Smooth muscle cell (in vitro differentiated cells): Measurements from ENCODE around the gene VAT1L. TPM values are rescaled to one million over a fixed set of nuclear protein-coding genes. Genes with fewer than 3 reads are reported as not detected.

Experiments used
- DNase-seq: peaks from one replicate; lab custom pipeline; 2025; ENCODE audit not compliant: unreplicated experiment; lab: John Stamatoyannopoulos, UW
- H2AFZ ChIP-seq: fragments of 200-600 bp; sonication (generic); 2 replicates; pipeline ENCODE4 v1.6.0; 2016; ENCODE audit warnings: antibody characterized with exemption, low read depth, mild to moderate bottlenecking
- H3F3A ChIP-seq: fragments of 200-600 bp; sonication (generic); 2 replicates; pipeline ENCODE4 v1.6.0; 2017; ENCODE audit warnings: antibody characterized with exemption, low read depth
- H3K27ac ChIP-seq: fragments of 200-600 bp; sonication (generic); 2 replicates; pipeline ENCODE4 v1.5.1; 2016; ENCODE audit warnings: low read depth, mild to moderate bottlenecking
- H3K27me3 ChIP-seq: fragments of 200-600 bp; sonication (generic); 2 replicates; pipeline ENCODE4 v1.6.1; 2016; ENCODE audit warnings: low read depth, mild to moderate bottlenecking
- H3K36me3 ChIP-seq: fragments of 200-600 bp; sonication (generic); 2 replicates; pipeline ENCODE4 v1.5.1; 2016; ENCODE audit warnings: low read depth
- H3K4me1 ChIP-seq: fragments of 200-600 bp; sonication (generic); 2 replicates; pipeline ENCODE4 v1.5.1; 2016; ENCODE audit warnings: low read depth
- H3K4me2 ChIP-seq: fragments of 200-600 bp; sonication (generic); 2 replicates; pipeline ENCODE4 v1.6.0; 2016; ENCODE audit warnings: mild to moderate bottlenecking
- H3K4me3 ChIP-seq: fragments of 200-600 bp; sonication (generic); 2 replicates; pipeline ENCODE4 v1.5.1; 2016; ENCODE audit warnings: mild to moderate bottlenecking
- H3K79me2 ChIP-seq: fragments of 200-600 bp; sonication (generic); 2 replicates; pipeline ENCODE4 v1.6.0; 2016; ENCODE audit warnings: low read depth, mild to moderate bottlenecking
- H3K9ac ChIP-seq: fragments of 200-600 bp; sonication (generic); 2 replicates; pipeline ENCODE4 v1.6.0; 2016; ENCODE audit warnings: low read depth
- H3K9me3 ChIP-seq: fragments of 200-600 bp; sonication (generic); replicated peaks from 2 replicates; pipeline ENCODE4 v1.5.1; 2016; ENCODE audit warnings: low read depth
- H4K20me1 ChIP-seq: fragments of 200-600 bp; sonication (generic); 2 replicates; pipeline ENCODE4 v1.6.0; 2016; ENCODE audit warnings: low read depth
- WGBS: methylation state at CpG from one replicate; pipeline ENCODE4 v1.1.7; 2016; ENCODE audit warnings: low lambda C conversion rate; 5-methylcytosine and 5-hydroxymethylcytosine counted together
- polyA plus RNA-seq: library from polyadenylated mRNA; unstranded; fragments of >200 nt; fragmentation: Nextera tagmentation; extraction: Ambion mirVana; gene quantifications from 2 replicates; pipeline ENCODE4 v1.2.1, GENCODE V29; 2016
- total RNA-seq: library from RNA; depleted of rRNA; stranded (reverse); fragments of >200 nt; gene quantifications from 2 replicates; pipeline ENCODE4 v1.2.3, GENCODE V29; 2014
- TF ChIP-seq, protein P1 (sequence below): fragments of 200-600 bp; sonication (generic); IDR thresholded peaks from 2 replicates; pipeline ENCODE4 v1.5.1; 2017; ENCODE audit warnings: borderline replicate concordance, mild to moderate bottlenecking, antibody characterized with exemption; ENCODE audit not compliant: insufficient read depth, poor library complexity, severe bottlenecking

The VAT1L gene
- total and polyA plus RNA-seq, 2 experiments from 2014 or later: 4.0 to 5.4 TPM

DNA sequence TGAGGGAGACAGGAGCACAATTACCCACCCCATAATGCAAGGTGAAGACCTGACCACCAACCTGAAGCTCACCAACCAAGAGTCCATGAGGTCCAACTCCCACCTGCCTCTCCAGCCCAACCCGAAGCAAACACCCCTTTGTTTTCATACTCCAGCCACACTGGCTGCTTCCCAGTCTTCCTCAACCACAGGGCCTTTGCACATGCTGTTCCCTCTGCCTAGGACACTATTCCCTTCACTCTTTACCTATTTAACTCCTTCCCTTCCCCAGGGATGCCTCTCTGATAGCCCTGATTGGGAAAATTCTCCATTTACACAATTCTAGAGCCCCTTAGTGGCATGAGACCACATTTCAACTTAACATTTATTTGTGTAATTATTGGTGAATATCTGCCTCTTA, 86.0 kb downstream of the VAT1L start:
- no peaks in the 10 kb centered on the region for H3K36me3 ChIP-seq
- no peak overlapping the region for H3K27ac ChIP-seq
- 94% methylated on average over 1 of the region's 1 CpG for WGBS
- H2AFZ ChIP-seq: no peak overlapping the region
- no peak overlapping the region for H3K9ac ChIP-seq
- no peaks in the 10 kb centered on the region for H3K9me3 ChIP-seq
- no peaks in the 10 kb centered on the region for H3K27me3 ChIP-seq
- H4K20me1 ChIP-seq: no peaks in the 10 kb centered on the region
- no peak overlapping the region for H3K4me3 ChIP-seq
- H3K4me2 ChIP-seq: no peak overlapping the region
- TF ChIP-seq, protein P1, sequence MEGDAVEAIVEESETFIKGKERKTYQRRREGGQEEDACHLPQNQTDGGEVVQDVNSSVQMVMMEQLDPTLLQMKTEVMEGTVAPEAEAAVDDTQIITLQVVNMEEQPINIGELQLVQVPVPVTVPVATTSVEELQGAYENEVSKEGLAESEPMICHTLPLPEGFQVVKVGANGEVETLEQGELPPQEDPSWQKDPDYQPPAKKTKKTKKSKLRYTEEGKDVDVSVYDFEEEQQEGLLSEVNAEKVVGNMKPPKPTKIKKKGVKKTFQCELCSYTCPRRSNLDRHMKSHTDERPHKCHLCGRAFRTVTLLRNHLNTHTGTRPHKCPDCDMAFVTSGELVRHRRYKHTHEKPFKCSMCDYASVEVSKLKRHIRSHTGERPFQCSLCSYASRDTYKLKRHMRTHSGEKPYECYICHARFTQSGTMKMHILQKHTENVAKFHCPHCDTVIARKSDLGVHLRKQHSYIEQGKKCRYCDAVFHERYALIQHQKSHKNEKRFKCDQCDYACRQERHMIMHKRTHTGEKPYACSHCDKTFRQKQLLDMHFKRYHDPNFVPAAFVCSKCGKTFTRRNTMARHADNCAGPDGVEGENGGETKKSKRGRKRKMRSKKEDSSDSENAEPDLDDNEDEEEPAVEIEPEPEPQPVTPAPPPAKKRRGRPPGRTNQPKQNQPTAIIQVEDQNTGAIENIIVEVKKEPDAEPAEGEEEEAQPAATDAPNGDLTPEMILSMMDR: no peak
- H3K4me1 ChIP-seq: peaks cover 3% of the 10 kb centered on the region
- no peaks in the 10 kb centered on the region for H3K79me2 ChIP-seq
- no peaks in the 10 kb centered on the region for H3F3A ChIP-seq
- DNase-seq: no peak

DNA sequence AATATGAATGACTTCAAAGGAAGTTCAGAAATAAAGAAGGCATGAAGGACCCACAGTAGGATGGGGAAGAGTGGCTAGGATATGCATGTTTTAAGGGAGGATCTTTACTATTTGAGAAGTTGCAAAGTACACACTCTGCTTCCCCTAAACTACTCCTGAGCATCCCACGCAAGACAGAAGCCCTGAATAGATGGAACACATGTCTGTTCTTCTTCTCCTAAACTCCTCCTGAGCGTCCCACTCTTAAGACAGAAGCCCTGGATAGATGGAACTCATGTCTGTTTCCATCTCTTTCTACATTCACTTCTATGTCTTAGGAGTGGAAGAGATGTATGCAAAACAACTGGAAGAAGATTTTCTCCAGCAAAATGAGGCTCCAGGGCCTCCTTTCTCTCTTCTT, 88.4 kb downstream of the VAT1L start:
- no peak for DNase-seq
- no peaks in the 10 kb centered on the region for H3K27me3 ChIP-seq
- H3K79me2 ChIP-seq: no peaks in the 10 kb centered on the region
- no peaks in the 10 kb centered on the region for H3F3A ChIP-seq
- WGBS: 92% methylated on average over 2 of the region's 2 CpGs
- H2AFZ ChIP-seq: no peak overlapping the region
- TF ChIP-seq, protein P1: no peak
- H3K36me3 ChIP-seq: no peaks in the 10 kb centered on the region
- H3K4me1 ChIP-seq: peaks cover 3% of the 10 kb centered on the region
- H4K20me1 ChIP-seq: no peaks in the 10 kb centered on the region
- no peaks in the 10 kb centered on the region for H3K9me3 ChIP-seq
- H3K4me3 ChIP-seq: no peak overlapping the region
- H3K27ac ChIP-seq: no peak overlapping the region
- H3K4me2 ChIP-seq: no peak overlapping the region
- H3K9ac ChIP-seq: no peak overlapping the region

DNA sequence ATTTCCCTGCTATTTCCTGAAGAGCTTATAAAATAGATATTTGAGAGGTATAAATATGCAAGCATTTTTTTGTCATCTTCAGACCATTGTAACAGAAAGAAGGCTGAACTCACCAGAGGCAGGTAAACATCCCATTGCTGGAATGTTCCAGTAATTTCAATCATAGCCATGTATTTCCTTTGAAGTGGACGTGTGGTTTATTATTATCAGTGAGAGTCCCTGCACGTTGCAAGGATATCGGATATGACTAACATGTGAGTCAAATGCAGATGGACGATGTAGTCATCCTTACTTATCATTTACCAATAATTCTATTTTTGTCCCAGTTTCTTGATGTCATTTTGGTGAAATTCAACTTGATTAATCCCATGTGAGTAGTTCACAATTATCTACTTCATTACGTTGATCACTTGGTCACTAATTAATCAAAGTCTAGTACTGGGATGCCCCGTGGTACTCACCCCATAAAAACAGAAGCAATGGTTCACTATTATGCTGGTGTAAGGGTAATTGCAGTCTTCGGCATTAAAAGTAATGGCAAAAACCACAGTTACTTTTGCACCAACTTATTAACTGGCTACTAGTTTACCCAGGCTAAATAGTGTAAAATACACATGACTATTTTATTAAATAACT, 89.5 kb downstream of the VAT1L start:
- H3K79me2 ChIP-seq: no peaks in the 10 kb centered on the region
- H2AFZ ChIP-seq: no peak overlapping the region
- H3K36me3 ChIP-seq: no peaks in the 10 kb centered on the region
- peak overlapping the region; percentile 29 for H3K27ac ChIP-seq
- H4K20me1 ChIP-seq: no peaks in the 10 kb centered on the region
- H3K4me1 ChIP-seq: peaks cover 3% of the 10 kb centered on the region
- WGBS: 49% methylated on average over 7 of the region's 7 CpGs
- H3F3A ChIP-seq: no peaks in the 10 kb centered on the region
- no peak overlapping the region for H3K4me3 ChIP-seq
- no peaks in the 10 kb centered on the region for H3K27me3 ChIP-seq
- DNase-seq: no peak
- no peaks in the 10 kb centered on the region for H3K9me3 ChIP-seq
- no peak overlapping the region for H3K9ac ChIP-seq
- H3K4me2 ChIP-seq: peak overlapping the region; percentile 56
- TF ChIP-seq, protein P1: no peak
